ENCODE data around the gene CCL27. TPM values are rescaled to one million over a fixed set of nuclear protein-coding genes. Genes with fewer than 3 reads are reported as not detected.
A peak's percentile ranks its signal among the peaks of the same experiment; 100 is the strongest.
"Not testable (repeated sequence)": the region's sequence is repeated elsewhere in the genome, so short reads cannot be mapped to it uniquely, and the experiment has no call there.

Gene CCL27
- total RNA-seq, 2 donors from 2014 or later: not detected

DNA sequence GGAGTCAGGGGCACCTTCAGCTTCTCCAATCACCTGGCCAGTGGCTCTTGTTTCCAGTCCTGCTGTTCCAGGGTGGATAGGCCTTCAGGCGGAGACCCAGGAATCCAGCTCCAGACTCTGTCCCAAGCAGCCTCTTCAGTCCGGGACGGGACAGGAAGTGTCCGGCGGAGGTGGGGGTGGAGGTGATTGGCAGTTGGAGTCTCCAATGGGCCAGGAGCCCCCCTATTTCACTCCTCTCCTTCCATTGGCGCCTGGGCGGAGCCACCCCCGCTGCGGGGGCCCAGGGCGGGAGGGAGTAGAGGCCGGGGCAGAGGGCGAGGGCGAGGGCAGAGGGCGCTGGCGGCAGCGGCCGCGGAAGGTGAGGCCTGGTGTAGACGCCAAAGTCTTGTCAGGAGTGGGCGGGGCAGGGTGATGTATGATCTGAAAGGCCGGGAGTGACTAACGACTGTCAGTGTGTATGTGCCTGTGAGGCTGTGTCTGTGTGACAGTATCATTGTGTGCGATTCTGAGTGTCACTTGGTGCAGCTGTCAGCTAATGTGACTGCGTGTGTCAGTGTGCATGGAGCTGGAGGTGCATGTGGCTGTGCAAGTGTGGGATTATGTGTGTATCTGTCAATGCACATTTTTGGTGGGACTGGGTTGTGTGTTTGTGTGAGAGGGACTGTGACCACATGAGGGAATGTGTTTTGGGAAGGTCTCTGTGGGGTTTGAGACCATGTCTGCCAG is 10.4 kb downstream of the CCL27 start, which contains the start of gene IL11RA:
TSS of gene IL11RA (plus strand) at position 310 of the 726 bp plus-strand sequence. CDS start 3,033 bp downstream, outside the sequence.
- H3K27me3 Mint-ChIP-seq: no peaks in the 10 kb centered on the region
- DNase-seq (ENCODE audit: low spot score) (peak; percentile 68), ATAC-seq (peak; percentile 58 to 68)
- H3K36me3 Mint-ChIP-seq: peaks cover 7% of the 10 kb centered on the region
- peak within 1 kb of the TSS; percentile 44 for H3K4me3 Mint-ChIP-seq
- H3K27ac Mint-ChIP-seq: peak within 1 kb of the TSS; percentile 16 to 49
- peaks cover 31 to 33% of the 10 kb centered on the region in 2 donors for H3K4me1 Mint-ChIP-seq (ENCODE audit: low read depth in 2 of 2)
- no peaks in the 10 kb centered on the region for H3K9me3 Mint-ChIP-seq

GRCh38 chr9:34651321-34651720 is 11.1 kb downstream of the CCL27 start:
- ATAC-seq: no peak
- Mint-ChIP-seq H3K9me3 (no peaks in the 10 kb centered on the region), H3K27ac (no peak overlapping the region), H3K36me3 (peaks cover 7% of the 10 kb centered on the region), H3K4me3 (no peak overlapping the region), H3K27me3 (no peaks in the 10 kb centered on the region), H3K4me1 (ENCODE audit: low read depth in 2 of 2) (peaks cover 35% of the 10 kb centered on the region in 2 donors)
- DNase-seq (ENCODE audit: low spot score): no peak

DNA sequence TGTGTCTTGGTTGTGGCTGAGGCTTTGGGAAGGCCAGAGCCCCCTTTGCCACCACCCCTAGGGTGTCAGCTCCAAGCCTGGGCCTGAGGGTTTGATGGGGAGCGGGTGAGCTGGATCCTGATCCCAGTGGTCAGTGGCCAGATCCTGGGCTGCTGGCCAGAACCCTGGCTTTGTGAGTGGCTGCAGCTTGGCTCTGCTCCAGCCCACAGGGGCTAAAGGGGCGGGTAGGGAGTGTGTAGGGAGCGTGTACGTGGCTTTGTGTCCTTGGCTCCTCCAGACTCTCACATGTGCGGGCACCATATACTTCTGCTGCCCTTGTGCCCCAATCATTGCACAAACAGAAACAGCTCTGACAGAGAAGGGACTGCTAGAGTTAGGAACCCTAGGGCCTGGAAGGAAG is 11.6 kb downstream of the CCL27 start:
- Mint-ChIP-seq H3K4me3 (no peak overlapping the region), H3K4me1 (ENCODE audit: low read depth in 2 of 2) (peaks cover 40% of the 10 kb centered on the region in 2 donors), H3K27me3 (no peaks in the 10 kb centered on the region), H3K27ac (no peak overlapping the region), H3K9me3 (no peaks in the 10 kb centered on the region), H3K36me3 (peaks cover 7% of the 10 kb centered on the region)
- ATAC-seq (no peak), DNase-seq (ENCODE audit: low spot score) (no peak)

DNA sequence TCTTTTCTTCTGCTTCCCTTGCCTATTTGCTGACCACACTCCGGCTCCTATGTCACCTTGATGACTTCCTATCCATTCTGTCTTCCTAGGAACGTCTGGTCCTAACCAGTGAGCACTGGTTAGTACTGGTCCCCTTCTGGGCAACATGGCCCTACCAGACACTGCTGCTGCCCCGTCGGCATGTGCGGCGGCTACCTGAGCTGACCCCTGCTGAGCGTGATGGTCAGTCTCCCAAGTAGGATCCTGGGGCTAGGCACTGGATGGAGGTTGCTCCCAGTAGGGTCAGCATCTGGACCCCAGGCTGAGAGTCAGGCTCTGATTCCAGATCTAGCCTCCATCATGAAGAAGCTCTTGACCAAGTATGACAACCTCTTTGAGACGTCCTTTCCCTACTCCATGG is 13.8 kb downstream of the CCL27 start:
- no peaks in the 10 kb centered on the region for H3K27me3 Mint-ChIP-seq
- no peak for DNase-seq (ENCODE audit: low spot score)
- no peak overlapping the region for H3K27ac Mint-ChIP-seq
- peaks cover 39 to 40% of the 10 kb centered on the region in 2 donors for H3K4me1 Mint-ChIP-seq (ENCODE audit: low read depth in 2 of 2)
- H3K9me3 Mint-ChIP-seq: no peaks in the 10 kb centered on the region
- ATAC-seq: no peak
- peak overlapping the region; percentile 90 for H3K4me3 Mint-ChIP-seq
- peaks cover 7% of the 10 kb centered on the region for H3K36me3 Mint-ChIP-seq

DNA sequence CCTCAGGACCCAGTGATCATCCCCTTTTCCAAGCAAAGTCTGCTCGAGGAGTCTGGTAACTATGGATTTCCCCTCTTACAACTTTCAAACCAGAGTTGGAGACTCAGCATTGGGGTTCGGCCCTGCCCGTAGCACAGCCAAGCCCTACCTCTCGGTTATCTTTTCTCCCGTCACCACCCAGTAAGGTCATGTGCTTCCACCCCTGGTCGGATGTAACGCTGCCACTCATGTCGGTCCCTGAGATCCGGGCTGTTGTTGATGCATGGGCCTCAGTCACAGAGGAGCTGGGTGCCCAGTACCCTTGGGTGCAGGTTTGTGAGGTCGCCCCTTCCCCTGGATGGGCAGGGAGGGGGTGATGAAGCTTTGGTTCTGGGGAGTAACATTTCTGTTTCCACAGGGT is 14.8 kb downstream of the CCL27 start:
- DNase-seq (ENCODE audit: low spot score): no peak

GRCh38 chr9:34647084-34647403 is 15.4 kb downstream of the CCL27 start:
- DNase-seq (ENCODE audit: low spot score) (no peak), ATAC-seq (no peak)
- peaks cover 26% of the 10 kb centered on the region in 2 donors for H3K4me1 Mint-ChIP-seq (ENCODE audit: low read depth in 2 of 2)
- peak overlapping the region; percentile 90 for H3K4me3 Mint-ChIP-seq
- peak overlapping the region; percentile 68 to 76 for H3K27ac Mint-ChIP-seq
- H3K27me3 Mint-ChIP-seq: no peaks in the 10 kb centered on the region
- no peaks in the 10 kb centered on the region for H3K9me3 Mint-ChIP-seq
- H3K36me3 Mint-ChIP-seq: peaks cover 7% of the 10 kb centered on the region

More for the DNA sequence above, 14.8 kb downstream of the CCL27 start:
- Mint-ChIP-seq H3K9me3 (no peaks in the 10 kb centered on the region), H3K36me3 (peaks cover 7% of the 10 kb centered on the region), H3K4me1 (ENCODE audit: low read depth in 2 of 2) (peaks cover 30 to 32% of the 10 kb centered on the region in 2 donors), H3K27ac (peak overlapping the region; percentile 68 to 76), H3K4me3 (peak overlapping the region; percentile 90), H3K27me3 (no peaks in the 10 kb centered on the region)
- ATAC-seq: no peak

DNA sequence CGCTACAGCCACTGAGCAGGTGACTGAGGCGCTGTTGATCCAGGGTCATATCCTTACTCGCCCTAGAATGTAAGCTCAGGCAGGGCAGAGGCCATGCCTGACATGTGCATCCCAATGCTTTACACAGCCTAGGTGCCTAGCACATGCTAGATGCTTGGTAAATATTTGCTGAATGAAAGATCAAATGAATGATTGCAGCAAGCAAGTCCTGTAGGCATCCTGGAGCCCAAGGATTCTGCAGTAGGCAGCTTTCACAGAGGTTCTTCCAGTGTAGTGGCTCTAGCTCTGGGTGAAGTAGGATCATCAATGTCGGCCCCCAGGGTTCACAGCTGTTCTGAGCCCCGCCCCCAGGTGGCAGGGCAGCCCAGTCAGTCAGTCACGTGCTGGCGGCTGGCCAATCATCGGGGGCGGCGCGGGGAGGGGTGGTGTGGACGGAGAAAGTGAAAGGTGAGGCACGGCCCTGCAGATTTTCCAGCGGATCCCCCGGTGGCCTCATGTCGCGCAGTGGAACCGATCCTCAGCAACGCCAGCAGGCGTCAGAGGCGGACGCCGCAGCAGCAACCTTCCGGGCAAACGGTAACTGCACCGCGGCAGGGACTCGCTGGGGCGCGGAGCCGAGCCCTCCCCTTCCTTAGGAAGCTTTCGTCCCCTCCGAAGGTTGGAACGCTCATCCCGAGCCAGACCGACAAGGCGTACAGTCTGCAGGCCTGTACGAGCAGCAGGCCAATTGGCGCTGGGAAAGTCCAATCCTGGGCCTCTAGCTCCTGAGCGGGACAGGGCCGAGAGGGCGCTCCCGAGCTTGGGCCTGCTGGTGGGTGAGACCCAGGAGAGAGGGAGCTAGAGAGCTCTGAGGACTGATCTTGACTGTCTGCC is 16.0 kb downstream of the CCL27 start, which contains the start of gene GALT:
TSS of gene GALT (plus strand) at position 465 of the 873 bp plus-strand sequence. CDS start at position 495, 30 bp downstream.
- Mint-ChIP-seq H3K27me3 (no peaks in the 10 kb centered on the region), H3K9me3 (no peaks in the 10 kb centered on the region), H3K36me3 (peaks cover 7% of the 10 kb centered on the region), H3K27ac (peak within 1 kb of the TSS; percentile 68 to 76), H3K4me1 (ENCODE audit: low read depth in 2 of 2) (peaks cover 27% of the 10 kb centered on the region in 2 donors), H3K4me3 (peak within 1 kb of the TSS; percentile 90)
- ATAC-seq (peak; percentile 91 to 93), DNase-seq (ENCODE audit: low spot score) (peak; percentile 94)

- Mint-ChIP-seq H3K36me3 (peaks cover 7% of the 10 kb centered on the region), H3K27me3 (no peaks in the 10 kb centered on the region), H3K4me1 (ENCODE audit: low read depth in 2 of 2) (peaks cover 30 to 31% of the 10 kb centered on the region in 2 donors), H3K9me3 (no peaks in the 10 kb centered on the region), H3K4me3 (no peak overlapping the region), H3K27ac (no peak overlapping the region)
- DNase-seq (ENCODE audit: low spot score): no peak
- ATAC-seq: no peak
Observed at GRCh38 chr9:34644766-34645314, 17.6 kb downstream of the CCL27 start.

GRCh38 chr9:34642679-34643078 is 19.8 kb downstream of the CCL27 start:
- peaks cover 30 to 32% of the 10 kb centered on the region in 2 donors for H3K4me1 Mint-ChIP-seq (ENCODE audit: low read depth in 2 of 2)
- H3K27me3 Mint-ChIP-seq: no peaks in the 10 kb centered on the region
- H3K9me3 Mint-ChIP-seq: no peaks in the 10 kb centered on the region
- H3K27ac Mint-ChIP-seq: no peak overlapping the region
- H3K4me3 Mint-ChIP-seq: no peak overlapping the region
- ATAC-seq (no peak), DNase-seq (ENCODE audit: low spot score) (no peak)
- no peaks in the 10 kb centered on the region for H3K36me3 Mint-ChIP-seq

- H3K4me1 Mint-ChIP-seq (ENCODE audit: low read depth in 2 of 2): peaks cover 22 to 29% of the 10 kb centered on the region in 2 donors
- H3K27me3 Mint-ChIP-seq; H3K9me3 Mint-ChIP-seq; DNase-seq (ENCODE audit: low spot score); ATAC-seq; H3K27ac Mint-ChIP-seq; H3K4me3 Mint-ChIP-seq; H3K36me3 Mint-ChIP-seq: not testable (repeated sequence)
Observed at GRCh38 chr9:34639322-34639721, 23.1 kb downstream of the CCL27 start.

DNA sequence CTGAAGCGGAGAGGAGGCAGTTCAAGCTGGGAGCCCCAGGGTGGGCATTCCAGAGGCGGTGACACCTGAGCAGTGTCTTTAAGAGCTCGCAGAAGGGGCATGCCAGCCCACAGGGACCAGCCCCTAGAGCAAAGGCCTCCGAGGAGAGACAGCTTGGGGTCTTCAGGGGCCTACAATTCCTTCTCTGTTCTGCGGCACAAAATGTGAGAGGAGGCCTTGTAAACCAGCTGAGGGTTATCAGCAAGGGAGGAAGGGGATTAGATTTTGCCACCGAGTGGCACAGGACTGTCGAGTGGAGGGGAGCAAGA is 24.4 kb downstream of the CCL27 start:
- H3K27ac Mint-ChIP-seq: peak overlapping the region; percentile 92 to 98
- no peaks in the 10 kb centered on the region for H3K27me3 Mint-ChIP-seq

DNA sequence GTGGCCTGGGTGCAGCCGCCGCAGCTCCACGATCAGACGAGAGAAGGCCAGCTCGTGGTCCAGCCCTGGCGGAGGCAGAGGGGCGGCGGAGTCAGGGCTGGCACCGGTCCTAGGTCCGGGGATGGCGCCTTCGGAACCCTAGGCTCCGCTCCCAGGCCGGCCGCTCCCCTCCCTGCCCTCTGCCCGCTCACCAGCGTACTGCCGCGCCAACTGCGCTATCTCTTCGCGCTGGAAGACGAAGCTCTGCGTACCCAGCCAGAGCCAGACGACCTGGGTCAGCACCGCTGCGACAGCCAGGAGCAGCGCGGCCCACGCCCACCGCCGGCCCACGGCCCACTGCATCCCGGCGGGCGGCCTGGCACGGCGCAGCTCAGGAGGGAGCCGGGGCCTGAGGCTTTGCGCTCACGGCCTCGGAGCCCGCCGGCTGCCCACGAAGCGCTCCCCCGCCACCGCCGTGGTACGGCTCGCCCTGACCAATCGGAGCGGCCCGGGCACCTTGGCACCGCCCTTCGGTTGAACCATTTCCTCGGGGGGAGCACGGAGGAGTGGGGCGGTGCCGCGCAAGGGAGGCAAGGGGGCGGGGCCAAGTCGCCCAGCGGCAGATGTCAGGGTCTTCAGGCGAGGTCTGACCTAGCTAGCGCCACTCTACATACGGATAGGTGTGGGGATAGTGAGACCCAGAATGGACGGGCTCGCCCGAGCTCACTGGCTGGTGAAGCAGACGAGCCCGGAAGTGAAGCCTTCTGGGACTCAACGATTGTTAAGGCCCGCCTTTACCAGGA is 24.9 kb downstream of the CCL27 start, which contains the start of gene SIGMAR1:
TSS of gene SIGMAR1 (minus strand) at position 432 of the 782 bp plus-strand sequence. CDS start at position 342, 90 bp downstream.
- H3K9me3 Mint-ChIP-seq: no peaks in the 10 kb centered on the region
- H3K36me3 Mint-ChIP-seq: no peaks in the 10 kb centered on the region
- H3K4me3 Mint-ChIP-seq: peak within 1 kb of the TSS; percentile 94
- H3K27me3 Mint-ChIP-seq: no peaks in the 10 kb centered on the region
- H3K27ac Mint-ChIP-seq: peak within 1 kb of the TSS; percentile 92 to 98
- DNase-seq (ENCODE audit: low spot score) (peak; percentile 96), ATAC-seq (peak; percentile 96 to 98)
- peaks cover 22 to 35% of the 10 kb centered on the region in 2 donors for H3K4me1 Mint-ChIP-seq (ENCODE audit: low read depth in 2 of 2)

More for the DNA sequence above, 24.4 kb downstream of the CCL27 start:
- ATAC-seq: no peak
- no peak for DNase-seq (ENCODE audit: low spot score)
- Mint-ChIP-seq H3K9me3 (no peaks in the 10 kb centered on the region), H3K4me3 (peak overlapping the region; percentile 94), H3K36me3 (no peaks in the 10 kb centered on the region), H3K4me1 (ENCODE audit: low read depth in 2 of 2) (peaks cover 22 to 35% of the 10 kb centered on the region in 2 donors)

- Mint-ChIP-seq H3K9me3 (no peaks in the 10 kb centered on the region), H3K27ac (peak overlapping the region; percentile 92 to 98), H3K27me3 (no peaks in the 10 kb centered on the region), H3K4me3 (peak overlapping the region; percentile 90), H3K4me1 (ENCODE audit: low read depth in 2 of 2) (peaks cover 22 to 35% of the 10 kb centered on the region in 2 donors), H3K36me3 (no peaks in the 10 kb centered on the region)
- ATAC-seq (no peak), DNase-seq (ENCODE audit: low spot score) (no peak)
Observed at GRCh38 chr9:34636791-34637355, 25.6 kb downstream of the CCL27 start.
